ENCODE measurements around the gene SUPT4H1. TPM values are rescaled to one million over a fixed set of nuclear protein-coding genes. Genes with fewer than 3 reads are reported as not detected.

Gene SUPT4H1
- total RNA-seq, 1 experiment from 2014 or later, result 109 TPM

DNA sequence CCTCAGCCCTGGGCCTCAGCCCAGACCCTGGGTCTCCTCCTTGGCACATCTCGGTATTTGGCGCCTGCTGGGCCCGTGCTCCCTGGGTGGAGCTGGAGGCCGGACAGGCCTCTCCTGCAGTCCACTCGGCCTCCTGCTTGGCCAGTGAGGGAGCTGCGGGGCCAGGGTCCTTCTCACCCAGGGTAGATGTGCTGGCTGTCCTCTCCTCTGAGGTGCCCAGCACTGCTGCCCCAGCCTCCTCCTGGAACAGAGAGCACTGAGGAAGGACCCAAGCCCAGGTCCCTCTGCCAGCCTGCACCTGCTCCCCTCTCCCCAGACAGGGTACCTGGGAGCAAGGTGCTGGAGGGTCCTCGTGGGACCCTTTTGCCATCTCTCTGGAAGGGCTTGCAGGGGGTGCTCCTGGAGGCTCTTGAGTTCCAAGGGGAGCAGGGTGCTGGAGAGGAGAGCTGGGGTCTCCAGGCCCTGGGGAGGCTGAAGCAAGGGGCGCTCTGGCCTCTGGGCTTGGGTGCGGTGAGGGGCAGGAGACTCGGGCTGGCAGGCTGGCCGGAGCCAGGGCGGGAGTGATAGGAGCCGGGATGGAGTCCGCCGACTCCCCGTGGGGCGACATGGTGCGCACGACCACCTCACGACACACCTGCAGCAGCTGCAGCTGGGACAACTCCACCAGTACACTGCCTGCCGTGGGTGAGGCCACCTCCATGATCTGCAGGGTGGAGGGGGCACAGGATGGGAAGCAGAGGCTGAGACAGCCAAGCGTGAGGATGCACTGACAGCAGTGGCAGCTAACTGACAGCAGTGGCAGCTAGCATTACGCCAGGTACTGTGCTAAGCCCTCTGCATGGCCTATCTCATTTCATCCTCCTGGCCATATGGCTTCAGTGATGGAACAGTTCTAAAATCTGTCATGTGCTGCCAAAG is 41.2 kb downstream of the SUPT4H1 start:
- no peak overlapping the region for H3K27ac Mint-ChIP-seq
- no peak overlapping the region for H2BK12ac ChIP-seq (ENCODE audit: insufficient read length, low read depth, low read length)
- WGBS (ENCODE audit: extremely low coverage, insufficient read length, low lambda C conversion rate), result no CpG with 5 or more reads among the region's 23 CpGs
- no peak overlapping the region for H3K23ac ChIP-seq (ENCODE audit: insufficient read length, low read depth, low read length)
- no peaks in the 10 kb centered on the region for H3K4me1 ChIP-seq (ENCODE audit: insufficient read depth, low read length)
- H3K14ac ChIP-seq (ENCODE audit: insufficient read depth, low read length), result no peak overlapping the region; the same call in 1 of the 2 replicates
- H3K36me3 Mint-ChIP-seq (ENCODE audit: insufficient read depth in 1 of 3, low read depth in 3 of 3), result no peaks in the 10 kb centered on the region
- no peaks in the 10 kb centered on the region for H3K27me3 ChIP-seq (ENCODE audit: insufficient read depth, low read length)
- no peak overlapping the region for H3K4me3 Mint-ChIP-seq
- H3K27ac ChIP-seq (ENCODE audit: insufficient read length, low read depth, low read length), result no peak overlapping the region
- peaks cover 0 to 20% of the 10 kb centered on the region in 2 experiments; a peak in 2 of 4 replicates for H3K4me1 Mint-ChIP-seq
- DNase-seq, result no peak
- no peak overlapping the region for H2AFZ ChIP-seq (ENCODE audit: low read length)
- no peak overlapping the region for H2AK5ac ChIP-seq (ENCODE audit: insufficient read length, low read length)
- no peaks in the 10 kb centered on the region for H3K9me3 ChIP-seq (ENCODE audit: control insufficient read depth, low read depth, low read length)
- H3T11ph ChIP-seq (ENCODE audit: low read length), result no peak overlapping the region
- H3K9ac ChIP-seq (ENCODE audit: extremely low read depth, insufficient read length, low read length), result no peak overlapping the region
- no peaks in the 10 kb centered on the region for H3K9me3 Mint-ChIP-seq
- H3K18ac ChIP-seq (ENCODE audit: insufficient read length, low read depth, low read length), result no peak overlapping the region
- no peak overlapping the region for H2BK20ac ChIP-seq (ENCODE audit: low read depth, low read length, poor library complexity, severe bottlenecking)
- no peak overlapping the region for H2BK120ac ChIP-seq (ENCODE audit: low read depth, low read length, poor library complexity, severe bottlenecking)
- no peak overlapping the region for H4K91ac ChIP-seq (ENCODE audit: insufficient read length, low read depth, low read length)
- H3K4ac ChIP-seq (ENCODE audit: low read depth, low read length), result no peak overlapping the region
- no peak overlapping the region for H2BK15ac ChIP-seq (ENCODE audit: low read depth, low read length)
- no peak for TF ChIP-seq CTCF (conservative IDR thresholded peaks at IDR 0.05)
- no peak overlapping the region for H4K5ac ChIP-seq (ENCODE audit: insufficient read length, low read depth, low read length)
- no peak overlapping the region for H2BK5ac ChIP-seq (ENCODE audit: insufficient read length, low read length)
- H3K27me3 Mint-ChIP-seq (ENCODE audit: low read depth), result peaks cover 2% of the 10 kb centered on the region; the same call in 1 of the 2 replicates
- H4K8ac ChIP-seq (replicated peaks; ENCODE audit: insufficient read length, low read depth, low read length), result no peak overlapping the region
- H4K20me1 ChIP-seq (ENCODE audit: control insufficient read depth, insufficient read depth, insufficient read length), result no peaks in the 10 kb centered on the region
- H3K4me2 ChIP-seq (ENCODE audit: insufficient read depth, insufficient read length, low read length), result no peak overlapping the region
- H3K23me2 ChIP-seq (ENCODE audit: insufficient read length, low read depth, low read length, poor library complexity, severe bottlenecking), result no peaks in the 10 kb centered on the region
- no peaks in the 10 kb centered on the region for H3K79me1 ChIP-seq (ENCODE audit: insufficient read depth, low read depth, low read length, poor library complexity, severe bottlenecking)
- no peaks in the 10 kb centered on the region for H3K79me2 ChIP-seq (ENCODE audit: insufficient read depth, low read length)
- H3K56ac ChIP-seq (ENCODE audit: insufficient read length, low read depth, low read length), result no peak overlapping the region

Measured in H9 (cell line).